ENCODE measurements around the gene DNMT1. TPM values are rescaled to one million over a fixed set of nuclear protein-coding genes. Genes with fewer than 3 reads are reported as not detected.

The DNMT1 gene
- total and polyA plus RNA-seq, 8 donors, result 16.6 to 92.0 (median 44.8) TPM

- no peak for DNase-seq
- H3K4me1 ChIP-seq, result no peaks in the 10 kb centered on the region
- no peak overlapping the region for H3K27ac ChIP-seq
- H3K9me3 ChIP-seq, result no peaks in the 10 kb centered on the region
- TF ChIP-seq POLR2A (IDR thresholded peaks at IDR 0.05) (no peak), EP300 (IDR thresholded peaks at IDR 0.05) (no peak), POLR2AphosphoS5 (IDR thresholded peaks at IDR 0.05) (no peak)
- TF ChIP-seq, protein P1, sequence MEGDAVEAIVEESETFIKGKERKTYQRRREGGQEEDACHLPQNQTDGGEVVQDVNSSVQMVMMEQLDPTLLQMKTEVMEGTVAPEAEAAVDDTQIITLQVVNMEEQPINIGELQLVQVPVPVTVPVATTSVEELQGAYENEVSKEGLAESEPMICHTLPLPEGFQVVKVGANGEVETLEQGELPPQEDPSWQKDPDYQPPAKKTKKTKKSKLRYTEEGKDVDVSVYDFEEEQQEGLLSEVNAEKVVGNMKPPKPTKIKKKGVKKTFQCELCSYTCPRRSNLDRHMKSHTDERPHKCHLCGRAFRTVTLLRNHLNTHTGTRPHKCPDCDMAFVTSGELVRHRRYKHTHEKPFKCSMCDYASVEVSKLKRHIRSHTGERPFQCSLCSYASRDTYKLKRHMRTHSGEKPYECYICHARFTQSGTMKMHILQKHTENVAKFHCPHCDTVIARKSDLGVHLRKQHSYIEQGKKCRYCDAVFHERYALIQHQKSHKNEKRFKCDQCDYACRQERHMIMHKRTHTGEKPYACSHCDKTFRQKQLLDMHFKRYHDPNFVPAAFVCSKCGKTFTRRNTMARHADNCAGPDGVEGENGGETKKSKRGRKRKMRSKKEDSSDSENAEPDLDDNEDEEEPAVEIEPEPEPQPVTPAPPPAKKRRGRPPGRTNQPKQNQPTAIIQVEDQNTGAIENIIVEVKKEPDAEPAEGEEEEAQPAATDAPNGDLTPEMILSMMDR (IDR thresholded peaks at IDR 0.05), result no peak
- no peaks in the 10 kb centered on the region for H3K27me3 ChIP-seq
- intact Hi-C loops (cut with DNase I; ENCODE audit: low total_unique reads), result no loop called here
- peaks cover 94 to 100% (median 100%) of the 10 kb centered on the region in 4 donors for H3K36me3 ChIP-seq
- 94 to 97% (median 94%) methylated on average over 16 to 23 of the region's 23 CpGs for WGBS, 5 donors
- H3K4me3 ChIP-seq, result no peak overlapping the region
Observed at GRCh38 chr19:10139952-10140351, 54.8 kb downstream of the DNMT1 start.

- no peaks in the 10 kb centered on the region for H3K4me1 ChIP-seq
- H3K9me3 ChIP-seq, result no peaks in the 10 kb centered on the region
- H3K27me3 ChIP-seq, result no peaks in the 10 kb centered on the region
- TF ChIP-seq POLR2A (IDR thresholded peaks at IDR 0.05) (no peak), EP300 (IDR thresholded peaks at IDR 0.05) (no peak), POLR2AphosphoS5 (IDR thresholded peaks at IDR 0.05) (no peak)
- TF ChIP-seq, protein P1 (IDR thresholded peaks at IDR 0.05), result no peak
- intact Hi-C loops (cut with DNase I; ENCODE audit: low total_unique reads), result no loop called here
- H3K36me3 ChIP-seq, result peaks cover 90 to 100% (median 100%) of the 10 kb centered on the region in 4 donors
- H3K27ac ChIP-seq, result no peak overlapping the region
- WGBS, 5 donors, result 92 to 95% (median 95%) methylated on average over 24 to 27 of the region's 27 CpGs
- DNase-seq, result no peak
- H3K4me3 ChIP-seq, result no peak overlapping the region
Observed at GRCh38 chr19:10138879-10139795, 55.6 kb downstream of the DNMT1 start.

GRCh38 chr19:10137751-10138682 lies 56.7 kb downstream of the DNMT1 start:
- 88 to 95% (median 92%) methylated on average over 23 to 38 of the region's 38 CpGs for WGBS, 5 donors
- Histone ChIP-seq H3K4me1 (no peaks in the 10 kb centered on the region), H3K9me3 (no peaks in the 10 kb centered on the region), H3K27me3 (no peaks in the 10 kb centered on the region), H3K36me3 (peaks cover 90 to 100% (median 100%) of the 10 kb centered on the region in 4 donors), H3K4me3 (no peak overlapping the region), H3K27ac (no peak overlapping the region)
- intact Hi-C loops (cut with DNase I; ENCODE audit: low total_unique reads), result no loop called here
- DNase-seq, result no peak
- TF ChIP-seq EP300 (IDR thresholded peaks at IDR 0.05) (no peak), POLR2AphosphoS5 (IDR thresholded peaks at IDR 0.05) (no peak), POLR2A (IDR thresholded peaks at IDR 0.05) (no peak)
- TF ChIP-seq, protein P1 (IDR thresholded peaks at IDR 0.05), result no peak

DNA sequence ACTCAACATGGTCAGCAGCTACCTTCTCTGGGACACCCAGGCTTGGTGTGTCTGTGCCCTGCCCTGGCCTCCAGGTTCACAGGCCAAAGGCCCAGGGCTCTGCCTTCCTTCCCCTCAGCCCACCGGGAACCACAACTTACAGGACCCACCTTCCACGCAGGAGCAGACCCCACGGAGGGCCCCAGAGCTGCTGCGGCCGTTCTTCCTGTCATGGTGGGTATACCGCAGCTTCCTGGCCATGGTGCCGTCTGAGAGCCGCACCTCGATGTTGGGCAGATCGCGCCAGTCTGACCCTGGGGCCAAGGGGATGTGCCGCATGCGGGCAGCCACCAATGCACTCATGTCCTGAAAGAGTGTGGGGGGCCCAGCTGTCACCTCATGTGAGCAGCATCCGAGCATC lies 57.8 kb downstream of the DNMT1 start:
- Histone ChIP-seq H3K9me3 (no peaks in the 10 kb centered on the region), H3K4me1 (no peaks in the 10 kb centered on the region), H3K4me3 (no peak overlapping the region), H3K27ac (no peak overlapping the region), H3K27me3 (no peaks in the 10 kb centered on the region), H3K36me3 (peaks cover 86 to 100% (median 100%) of the 10 kb centered on the region in 4 donors)
- TF ChIP-seq EP300 (IDR thresholded peaks at IDR 0.05), result no peak
- TF ChIP-seq, protein P1 (IDR thresholded peaks at IDR 0.05), result no peak
- TF ChIP-seq POLR2AphosphoS5 (IDR thresholded peaks at IDR 0.05), result no peak
- no peak for TF ChIP-seq POLR2A (IDR thresholded peaks at IDR 0.05)
- intact Hi-C loops (cut with DNase I; ENCODE audit: low total_unique reads), result no loop called here
- 94 to 97% (median 97%) methylated on average over 4 to 14 of the region's 14 CpGs for WGBS, 5 donors
- DNase-seq, result no peak
